HL-60 (cell line): ENCODE measurements around the gene NET1.

Source experiments
- DNase-seq, 2 experiments: peaks; one replicate each; pipeline ENCODE4 v3.0.0-alpha.2; 2010 to 2020; ENCODE audit warnings: low read depth in 1 of 2, low spot score in 1 of 2
- H3K27ac ChIP-seq: fragments of 250-450 bp; sonication (Bioruptor Pico); replicated peaks from 2 replicates; pipeline ENCODE4 v1.5.1; 2020; ENCODE audit warnings: mild to moderate bottlenecking, moderate library complexity
- H3K27me3 ChIP-seq: fragments of 250-450 bp; sonication (Bioruptor Pico); 2 replicates; pipeline ENCODE4 v1.5.1; 2021; ENCODE audit warnings: mild to moderate bottlenecking, moderate library complexity; ENCODE audit not compliant: insufficient read depth, poor library complexity, severe bottlenecking
- H3K4me3 ChIP-seq: replicated peaks from 2 replicates; pipeline ENCODE4 v1.5.1; 2011; ENCODE audit warnings: mild to moderate bottlenecking, control low read depth, low read length; ENCODE audit not compliant: insufficient read depth
- CTCF ChIP-seq: IDR thresholded peaks from one replicate; pipeline ENCODE4 v1.5.1; 2011; ENCODE audit warnings: low read length, control low read depth, inconsistent platforms; ENCODE audit not compliant: insufficient read depth
- GABPA ChIP-seq: IDR thresholded peaks from 2 replicates; pipeline ENCODE4 v1.6.1; 2012; ENCODE audit warnings: low read depth
- POLR2AphosphoS5 ChIP-seq: IDR thresholded peaks from 2 replicates; pipeline ENCODE4 v1.6.1; 2012; ENCODE audit warnings: low read depth
- REST ChIP-seq: IDR thresholded peaks from 2 replicates; pipeline ENCODE4 v1.6.1; 2012; ENCODE audit warnings: low read depth; ENCODE audit not compliant: insufficient replicate concordance
- SPI1 ChIP-seq: IDR thresholded peaks from 2 replicates; pipeline ENCODE4 v1.6.1; 2012; ENCODE audit warnings: low read depth, mild to moderate bottlenecking, borderline replicate concordance

NET1 gene

GRCh38 chr10:5418584-5418983 lies 6.2 kb downstream of the NET1 start:
- no peaks in the 10 kb centered on the region for H3K27me3 ChIP-seq
- TF ChIP-seq POLR2AphosphoS5 (no peak), CTCF (no peak), GABPA (no peak), SPI1 (no peak), REST (no peak)
- H3K27ac ChIP-seq: no peak overlapping the region
- DNase-seq: no peak
- no peak overlapping the region for H3K4me3 ChIP-seq

- DNase-seq: no peak
- TF ChIP-seq REST: no peak
- no peak for TF ChIP-seq POLR2AphosphoS5
- no peak for TF ChIP-seq CTCF
- TF ChIP-seq SPI1: no peak
- no peak for TF ChIP-seq GABPA
- H3K27me3 ChIP-seq: no peaks in the 10 kb centered on the region
- H3K4me3 ChIP-seq: no peak overlapping the region
- no peak overlapping the region for H3K27ac ChIP-seq
Observed at GRCh38 chr10:5419466-5420094, 7.2 kb downstream of the NET1 start.

GRCh38 chr10:5423771-5424170 lies 11.4 kb downstream of the NET1 start:
- no peak overlapping the region for H3K27ac ChIP-seq
- no peak for DNase-seq
- TF ChIP-seq SPI1: no peak
- no peak for TF ChIP-seq POLR2AphosphoS5
- no peak for TF ChIP-seq CTCF
- no peak for TF ChIP-seq REST
- TF ChIP-seq GABPA: no peak
- H3K27me3 ChIP-seq: no peaks in the 10 kb centered on the region
- no peak overlapping the region for H3K4me3 ChIP-seq
